OCI-LY1 (cell line): Measurements from ENCODE around the gene ADGRF1.
"Not testable (repeated sequence)": the region's sequence is repeated elsewhere in the genome, so short reads cannot be mapped to it uniquely, and the experiment has no call there.

Source experiments
- H2AFZ ChIP-seq: fragments of 200-600 bp; sonication (generic), shearing (Covaris generic); 2 replicates; pipeline ENCODE4 v1.6.0; 2014; ENCODE audit warnings: antibody characterized with exemption, mild to moderate bottlenecking, low read length
- H3F3A ChIP-seq: fragments of 200-600 bp; sonication (generic), shearing (Covaris generic); 2 replicates; pipeline ENCODE4 v1.6.0; 2014; ENCODE audit warnings: mild to moderate bottlenecking, antibody characterized with exemption, low read length, moderate library complexity; ENCODE audit not compliant: insufficient read depth
- H3K27ac ChIP-seq: fragments of 200-600 bp; sonication (generic); 2 replicates; pipeline ENCODE4 v1.5.1; 2014; ENCODE audit warnings: low read length, mixed run types, mild to moderate bottlenecking, low read depth; ENCODE audit not compliant: poor library complexity, severe bottlenecking
- H3K27me3 ChIP-seq: fragments of 200-600 bp; sonication (generic); 2 replicates; pipeline ENCODE4 v1.6.0; 2014; ENCODE audit warnings: antibody characterized with exemption, mild to moderate bottlenecking, low read length, moderate library complexity; ENCODE audit not compliant: insufficient read depth
- H3K36me3 ChIP-seq: fragments of 200-600 bp; sonication (generic); 2 replicates; pipeline ENCODE4 v1.6.1; 2014; ENCODE audit warnings: mild to moderate bottlenecking, antibody characterized with exemption, low read length, moderate library complexity, mixed read lengths; ENCODE audit not compliant: insufficient read depth
- H3K4me1 ChIP-seq: fragments of 200-600 bp; sonication (generic); 2 replicates; pipeline ENCODE4 v1.5.1; 2014; ENCODE audit warnings: mild to moderate bottlenecking, low read length, moderate library complexity; ENCODE audit not compliant: insufficient read depth, severe bottlenecking
- H3K4me2 ChIP-seq: fragments of 200-600 bp; sonication (generic), shearing (Covaris generic); 2 replicates; pipeline ENCODE4 v1.6.1; 2014; ENCODE audit warnings: low read length
- H3K4me3 ChIP-seq: fragments of 200-600 bp; sonication (generic); 2 replicates; pipeline ENCODE4 v1.5.1; 2014; ENCODE audit warnings: low read length, low read depth, mild to moderate bottlenecking, mixed read lengths; ENCODE audit not compliant: poor library complexity, severe bottlenecking
- H3K79me2 ChIP-seq: fragments of 200-600 bp; shearing (Covaris generic); 2 replicates; pipeline ENCODE4 v1.6.1; 2016; ENCODE audit warnings: mixed run types, low read length, mixed read lengths; ENCODE audit not compliant: insufficient read depth
- H3K9ac ChIP-seq: fragments of 200-600 bp; sonication (generic), shearing (Covaris generic); 2 replicates; pipeline ENCODE4 v1.6.1; 2014; ENCODE audit warnings: mild to moderate bottlenecking, low read length, mixed read lengths
- H3K9me2 ChIP-seq: fragments of 200-600 bp; sonication (generic), shearing (Covaris generic); 2 replicates; pipeline ENCODE4 v1.6.1; 2014; ENCODE audit warnings: low read depth, mild to moderate bottlenecking, low read length, mixed read lengths
- H3K9me3 ChIP-seq: fragments of 200-600 bp; shearing (Covaris generic); 2 replicates; pipeline ENCODE4 v1.6.1; 2014; ENCODE audit warnings: low read length, mixed read lengths
- H4K20me1 ChIP-seq: fragments of 200-600 bp; sonication (generic), shearing (Covaris generic); 2 replicates; pipeline ENCODE4 v1.6.0; 2016; ENCODE audit warnings: mild to moderate bottlenecking, low read length; ENCODE audit not compliant: insufficient read depth
- CTCF ChIP-seq: fragments of 200-600 bp; sonication (generic), shearing (Covaris generic); IDR thresholded peaks from 2 replicates; pipeline ENCODE4 v1.5.1; 2017; ENCODE audit warnings: mild to moderate bottlenecking, antibody characterized with exemption, low read length, moderate library complexity, mixed read lengths
- EZH2 ChIP-seq: fragments of 200-600 bp; sonication (generic), shearing (Covaris generic); IDR thresholded peaks from 2 replicates; pipeline ENCODE4 v1.8.0; 2017; ENCODE audit warnings: borderline replicate concordance, mixed run types, mild to moderate bottlenecking, antibody characterized with exemption, low read length, moderate library complexity, mixed read lengths

ADGRF1 gene

GRCh38 chr6:47042275-47042791, at the start of gene ADGRF1:
Gene ADGRF1, minus strand, starts transcription at chr6:47042332. Its CDS starts 13,271 bp downstream, at chr6:47029061.
- H2AFZ ChIP-seq, result no peak within 1 kb of the TSS
- no peak within 1 kb of the TSS for H3K4me3 ChIP-seq
- H3K9me3 ChIP-seq, result no peaks in the 10 kb centered on the region
- H3K9me2 ChIP-seq, result no peaks in the 10 kb centered on the region
- TF ChIP-seq EZH2 (no peak), CTCF (no peak)
- no peak within 1 kb of the TSS for H3K9ac ChIP-seq
- no peaks in the 10 kb centered on the region for H3K4me1 ChIP-seq
- no peak within 1 kb of the TSS for H3K27ac ChIP-seq
- H4K20me1 ChIP-seq, result no peaks in the 10 kb centered on the region
- H3K4me2 ChIP-seq, result no peak within 1 kb of the TSS
- H3F3A ChIP-seq, result no peaks in the 10 kb centered on the region
- H3K27me3 ChIP-seq, result no peaks in the 10 kb centered on the region
- H3K36me3 ChIP-seq, result no peaks in the 10 kb centered on the region
- no peaks in the 10 kb centered on the region for H3K79me2 ChIP-seq

GRCh38 chr6:47090881-47091280, 48.7 kb upstream of the ADGRF1 start:
- no peak overlapping the region for H3K9ac ChIP-seq
- no peaks in the 10 kb centered on the region for H3K9me2 ChIP-seq
- TF ChIP-seq CTCF, result no peak
- no peak for TF ChIP-seq EZH2
- H3K4me3 ChIP-seq, result no peak overlapping the region
- no peak overlapping the region for H3K4me2 ChIP-seq
- H3F3A ChIP-seq, result no peaks in the 10 kb centered on the region
- no peaks in the 10 kb centered on the region for H3K36me3 ChIP-seq
- no peaks in the 10 kb centered on the region for H3K79me2 ChIP-seq
- no peaks in the 10 kb centered on the region for H4K20me1 ChIP-seq
- no peaks in the 10 kb centered on the region for H3K4me1 ChIP-seq
- H2AFZ ChIP-seq, result no peak overlapping the region
- H3K27ac ChIP-seq, result no peak overlapping the region
- H3K9me3 ChIP-seq, result no peaks in the 10 kb centered on the region
- H3K27me3 ChIP-seq, result no peaks in the 10 kb centered on the region

- H3K9ac ChIP-seq, H3K4me3 ChIP-seq, H3K9me3 ChIP-seq, H3F3A ChIP-seq, H3K27me3 ChIP-seq, H3K36me3 ChIP-seq, H3K9me2 ChIP-seq, H3K4me1 ChIP-seq, H2AFZ ChIP-seq, H3K27ac ChIP-seq, H3K79me2 ChIP-seq, H3K4me2 ChIP-seq, H4K20me1 ChIP-seq: not testable (repeated sequence)
Measured at GRCh38 chr6:47089473-47089872, 47.3 kb upstream of the ADGRF1 start.

- H3K36me3 ChIP-seq, result no peaks in the 10 kb centered on the region
- no peaks in the 10 kb centered on the region for H3K9me2 ChIP-seq
- no peaks in the 10 kb centered on the region for H3K4me1 ChIP-seq
- H3F3A ChIP-seq, result no peaks in the 10 kb centered on the region
- no peak for TF ChIP-seq EZH2
- TF ChIP-seq CTCF, result no peak
- no peak overlapping the region for H2AFZ ChIP-seq
- no peak overlapping the region for H3K27ac ChIP-seq
- H3K9me3 ChIP-seq, result no peaks in the 10 kb centered on the region
- no peak overlapping the region for H3K4me2 ChIP-seq
- H3K79me2 ChIP-seq, result no peaks in the 10 kb centered on the region
- no peaks in the 10 kb centered on the region for H4K20me1 ChIP-seq
- no peak overlapping the region for H3K4me3 ChIP-seq
- no peak overlapping the region for H3K9ac ChIP-seq
- H3K27me3 ChIP-seq, result no peaks in the 10 kb centered on the region
Measured at GRCh38 chr6:47086051-47086770, 44.1 kb upstream of the ADGRF1 start.
